Neural crest cell (in vitro differentiated cells): ENCODE measurements around the gene WNK2. TPM values are rescaled to one million over a fixed set of nuclear protein-coding genes. Genes with fewer than 3 reads are reported as not detected.

Experiments
- DNase-seq: peaks from one replicate; pipeline ENCODE4 v3.0.0; 2021; ENCODE audit warnings: low read depth, mixed read lengths, low spot score
- H3K27ac Mint-ChIP-seq: one replicate; pipeline ENCODE4 v1.8.0; 2021; ENCODE audit warnings: mild to moderate bottlenecking, mixed read lengths; ENCODE audit not compliant: unreplicated experiment
- H3K27me3 Mint-ChIP-seq: 2 replicates; pipeline ENCODE4 v1.8.0; 2021; ENCODE audit warnings: low read depth, mild to moderate bottlenecking, mixed read lengths
- H3K36me3 Mint-ChIP-seq: 2 replicates; pipeline ENCODE4 v1.8.0; 2021; ENCODE audit warnings: low read depth, mild to moderate bottlenecking, mixed read lengths
- H3K4me1 Mint-ChIP-seq: 2 replicates; pipeline ENCODE4 v1.8.0; 2021; ENCODE audit warnings: mixed read lengths
- H3K4me3 Mint-ChIP-seq: one replicate; pipeline ENCODE4 v1.8.0; 2021; ENCODE audit warnings: mild to moderate bottlenecking, mixed read lengths
- H3K9me3 Mint-ChIP-seq: 2 replicates; pipeline ENCODE4 v1.8.0; 2021; ENCODE audit warnings: mixed read lengths
- total RNA-seq: library from RNA; stranded (reverse); gene quantifications from 2 replicates; pipeline ENCODE4 v1.2.1, GENCODE V29; 2021
- TF ChIP-seq, protein P1 (sequence below): fragments of 200-600 bp; sonication (generic); conservative IDR thresholded peaks from 2 replicates; pipeline ENCODE4 v1.5.0; 2021; ENCODE audit warnings: antibody characterized with exemption, mild to moderate bottlenecking

The WNK2 gene
- total RNA-seq, 1 donor from 2014 or later, result 27.8 TPM

DNA sequence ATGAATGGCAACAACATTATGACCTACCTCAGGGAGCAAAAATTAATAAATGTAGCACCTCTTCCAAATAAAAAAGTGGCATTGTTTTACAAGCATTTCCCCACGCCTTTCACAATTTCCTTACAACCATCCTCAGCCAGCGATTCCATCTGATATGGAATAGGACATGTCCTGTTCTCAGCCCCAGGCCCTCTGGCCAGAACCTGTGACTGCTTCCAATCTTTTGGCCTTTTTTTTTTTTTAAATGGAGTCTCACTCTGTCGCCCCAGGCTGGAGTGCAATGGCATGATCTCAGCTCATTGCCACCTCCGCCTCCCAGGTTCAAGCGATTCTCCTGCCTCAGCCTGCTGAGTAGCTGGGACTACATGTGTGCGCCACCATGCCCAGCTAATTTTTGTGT is 16.8 kb upstream of the WNK2 start:
- Mint-ChIP-seq H3K27ac (no peak overlapping the region), H3K9me3 (no peaks in the 10 kb centered on the region), H3K4me3 (no peak overlapping the region), H3K4me1 (peaks cover 3% of the 10 kb centered on the region), H3K27me3 (no peaks in the 10 kb centered on the region), H3K36me3 (no peaks in the 10 kb centered on the region)
- DNase-seq, result no peak
- TF ChIP-seq, protein P1, sequence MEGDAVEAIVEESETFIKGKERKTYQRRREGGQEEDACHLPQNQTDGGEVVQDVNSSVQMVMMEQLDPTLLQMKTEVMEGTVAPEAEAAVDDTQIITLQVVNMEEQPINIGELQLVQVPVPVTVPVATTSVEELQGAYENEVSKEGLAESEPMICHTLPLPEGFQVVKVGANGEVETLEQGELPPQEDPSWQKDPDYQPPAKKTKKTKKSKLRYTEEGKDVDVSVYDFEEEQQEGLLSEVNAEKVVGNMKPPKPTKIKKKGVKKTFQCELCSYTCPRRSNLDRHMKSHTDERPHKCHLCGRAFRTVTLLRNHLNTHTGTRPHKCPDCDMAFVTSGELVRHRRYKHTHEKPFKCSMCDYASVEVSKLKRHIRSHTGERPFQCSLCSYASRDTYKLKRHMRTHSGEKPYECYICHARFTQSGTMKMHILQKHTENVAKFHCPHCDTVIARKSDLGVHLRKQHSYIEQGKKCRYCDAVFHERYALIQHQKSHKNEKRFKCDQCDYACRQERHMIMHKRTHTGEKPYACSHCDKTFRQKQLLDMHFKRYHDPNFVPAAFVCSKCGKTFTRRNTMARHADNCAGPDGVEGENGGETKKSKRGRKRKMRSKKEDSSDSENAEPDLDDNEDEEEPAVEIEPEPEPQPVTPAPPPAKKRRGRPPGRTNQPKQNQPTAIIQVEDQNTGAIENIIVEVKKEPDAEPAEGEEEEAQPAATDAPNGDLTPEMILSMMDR, result no peak

DNA sequence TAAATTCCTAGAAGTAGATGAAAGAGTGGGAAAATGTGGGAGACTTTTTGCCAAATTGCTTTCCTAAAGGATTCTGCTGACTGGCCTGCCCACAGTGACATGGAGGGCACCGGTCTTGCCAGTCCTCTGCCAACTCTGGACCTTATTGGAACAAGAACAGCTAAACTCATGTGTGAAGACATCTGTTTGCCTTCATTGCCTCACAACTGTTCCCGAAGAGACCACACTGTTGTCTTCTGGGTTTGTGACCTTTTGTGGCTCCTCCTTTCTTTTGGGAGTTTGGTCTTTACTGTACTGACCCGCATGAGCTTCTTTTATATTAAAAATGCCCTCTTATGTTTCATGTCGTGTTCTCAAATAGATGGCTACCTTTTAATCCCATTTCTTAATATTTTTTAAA is 16.1 kb upstream of the WNK2 start:
- H3K9me3 Mint-ChIP-seq, result no peaks in the 10 kb centered on the region
- no peaks in the 10 kb centered on the region for H3K4me1 Mint-ChIP-seq
- H3K27me3 Mint-ChIP-seq, result no peaks in the 10 kb centered on the region
- TF ChIP-seq, protein P1, result no peak
- no peak for DNase-seq
- no peaks in the 10 kb centered on the region for H3K36me3 Mint-ChIP-seq
- H3K4me3 Mint-ChIP-seq, result no peak overlapping the region
- H3K27ac Mint-ChIP-seq, result no peak overlapping the region

DNA sequence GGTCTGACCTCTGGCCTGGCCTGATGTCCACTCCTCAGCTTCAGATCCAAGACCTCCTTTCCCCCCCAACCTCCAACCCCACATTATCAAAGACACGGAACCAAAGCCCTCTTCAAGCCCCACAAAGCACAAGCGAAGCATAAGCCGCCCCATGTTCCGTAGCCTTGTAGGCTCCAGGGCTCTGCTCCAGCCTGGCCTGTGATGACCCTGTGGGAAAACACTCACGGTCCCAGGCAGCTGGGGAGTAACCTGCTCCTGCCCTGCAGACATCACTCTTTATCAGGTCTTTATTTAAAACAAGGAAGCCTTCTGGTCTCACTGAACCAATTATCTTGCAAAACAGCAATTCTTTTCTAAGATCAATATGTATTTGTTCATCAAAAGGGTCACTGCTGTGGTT is 15.4 kb upstream of the WNK2 start:
- TF ChIP-seq, protein P1, result no peak
- H3K27me3 Mint-ChIP-seq, result no peaks in the 10 kb centered on the region
- no peak for DNase-seq
- H3K27ac Mint-ChIP-seq, result no peak overlapping the region
- H3K36me3 Mint-ChIP-seq, result no peaks in the 10 kb centered on the region
- H3K9me3 Mint-ChIP-seq, result no peaks in the 10 kb centered on the region
- H3K4me3 Mint-ChIP-seq, result no peak overlapping the region
- H3K4me1 Mint-ChIP-seq, result peaks cover 2% of the 10 kb centered on the region

DNA sequence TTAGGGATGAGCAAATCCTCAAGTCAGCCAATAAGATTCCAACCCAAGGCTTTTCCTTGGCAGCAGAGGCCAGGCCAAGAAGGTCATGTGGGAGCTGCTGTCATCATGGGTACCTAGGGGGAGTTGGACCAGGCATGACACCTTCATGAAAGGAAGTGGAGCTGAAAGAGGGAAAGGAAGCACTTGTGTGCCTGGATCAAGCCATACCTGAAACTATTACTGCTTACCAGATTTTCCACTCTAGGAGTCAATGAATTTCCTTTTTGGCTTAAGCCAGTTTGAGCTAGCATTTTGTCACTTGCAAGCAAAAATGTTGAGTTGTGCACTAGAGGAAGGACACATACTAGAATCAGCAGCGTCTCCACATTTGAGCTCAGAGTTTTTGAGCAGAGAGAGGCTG is 14.5 kb upstream of the WNK2 start:
- H3K4me3 Mint-ChIP-seq, result no peak overlapping the region
- H3K36me3 Mint-ChIP-seq, result no peaks in the 10 kb centered on the region
- H3K27ac Mint-ChIP-seq, result no peak overlapping the region
- TF ChIP-seq, protein P1, result no peak
- H3K4me1 Mint-ChIP-seq, result peaks cover 7% of the 10 kb centered on the region
- H3K27me3 Mint-ChIP-seq, result no peaks in the 10 kb centered on the region
- no peaks in the 10 kb centered on the region for H3K9me3 Mint-ChIP-seq
- DNase-seq, result no peak

DNA sequence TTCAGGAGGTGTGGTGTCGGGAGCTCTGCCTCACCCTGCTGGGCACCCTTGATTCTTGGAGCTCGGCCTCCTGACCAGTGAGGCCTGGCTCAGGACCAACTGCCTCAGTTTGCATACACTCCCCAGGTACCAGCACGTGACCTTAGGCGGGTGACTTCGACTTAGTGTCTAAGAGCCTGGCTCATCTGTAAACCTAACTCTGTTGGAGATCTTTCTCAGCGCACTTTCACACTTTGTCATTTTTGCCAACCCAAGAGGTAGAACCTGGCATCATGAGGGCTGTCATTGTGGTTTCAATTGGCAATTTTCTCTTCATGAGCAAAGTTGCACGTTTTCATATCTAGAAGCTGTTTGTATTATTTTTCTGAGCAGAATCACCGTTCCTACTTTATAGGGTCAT is 13.4 kb upstream of the WNK2 start:
- TF ChIP-seq, protein P1, result no peak
- Mint-ChIP-seq H3K27ac (no peak overlapping the region), H3K36me3 (no peaks in the 10 kb centered on the region), H3K4me3 (no peak overlapping the region), H3K9me3 (no peaks in the 10 kb centered on the region), H3K4me1 (peaks cover 7% of the 10 kb centered on the region), H3K27me3 (no peaks in the 10 kb centered on the region)
- DNase-seq, result no peak
